Measurements from ENCODE around the gene PLCD1. TPM values are rescaled to one million over a fixed set of nuclear protein-coding genes. Genes with fewer than 3 reads are reported as not detected.
"Not testable (repeated sequence)": the region's sequence is repeated elsewhere in the genome, so short reads cannot be mapped to it uniquely, and the experiment has no call there.

The PLCD1 gene
- polyA plus RNA-seq, 3 donors = 20.2 to 23.5 (median 23.1) TPM

DNA sequence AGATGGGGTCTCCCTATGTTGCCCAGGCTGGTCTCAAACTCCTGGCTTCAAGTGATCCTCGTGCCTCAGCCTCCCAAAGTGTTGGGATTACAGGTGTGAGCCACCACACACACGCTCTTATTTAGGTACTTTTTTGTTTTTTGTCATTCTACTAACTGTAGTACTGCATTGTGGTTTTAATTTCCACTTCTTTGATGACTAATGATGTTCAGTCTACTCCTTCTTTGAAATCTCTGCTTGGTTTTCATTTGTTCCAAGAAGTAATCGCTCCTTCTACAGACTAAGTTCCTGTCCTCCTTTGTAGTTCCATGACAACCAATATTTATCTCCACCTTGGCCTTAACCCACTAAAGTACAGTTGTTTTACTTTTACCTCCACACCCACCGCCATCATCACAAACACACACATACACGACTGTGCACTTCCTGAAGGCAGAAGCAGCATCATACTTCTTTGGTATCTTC, 9.0 kb upstream of the PLCD1 start:
- no peak for DNase-seq (ENCODE audit: low read depth in 3 of 3, low spot score in 2 of 3)

DNA sequence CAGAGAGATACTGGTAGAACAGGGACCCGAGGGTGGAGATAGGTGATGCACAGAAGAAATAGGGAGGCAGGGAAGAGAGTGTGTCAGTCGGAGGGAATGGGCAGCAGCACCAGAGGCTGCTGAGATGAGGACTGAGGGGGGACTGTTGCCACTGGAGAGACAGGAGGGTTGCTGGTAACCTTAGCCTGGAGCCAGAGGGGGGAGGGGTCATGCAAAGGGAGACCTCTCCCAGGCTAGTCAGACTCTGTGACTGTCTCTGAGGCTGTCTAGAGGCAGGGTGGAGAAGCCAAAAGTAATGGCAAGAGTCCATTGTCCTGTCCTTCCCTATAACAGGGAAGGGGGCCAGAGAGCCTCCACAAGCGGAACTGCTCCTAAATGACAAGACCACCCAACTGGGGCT, 7.5 kb upstream of the PLCD1 start:
- DNase-seq (ENCODE audit: low read depth in 3 of 3, low spot score in 2 of 3) = no peak

GRCh38 chr3:38036286-38036685, 6.8 kb upstream of the PLCD1 start:
- no peak for DNase-seq (ENCODE audit: low read depth in 3 of 3, low spot score in 2 of 3)

- DNase-seq (ENCODE audit: low read depth in 3 of 3, low spot score in 2 of 3) = not testable (repeated sequence)
Observed at GRCh38 chr3:38034335-38034734, 4.9 kb upstream of the PLCD1 start.

GRCh38 chr3:38033586-38033985, 4.1 kb upstream of the PLCD1 start:
- DNase-seq (ENCODE audit: low read depth in 3 of 3, low spot score in 2 of 3) = not testable (repeated sequence)

- DNase-seq (ENCODE audit: low read depth in 3 of 3, low spot score in 2 of 3) = no peak
Observed at GRCh38 chr3:38032328-38032865, 3.0 kb upstream of the PLCD1 start.

- no peak for DNase-seq (ENCODE audit: low read depth in 3 of 3, low spot score in 2 of 3)
Observed at GRCh38 chr3:38031022-38031994, 1.9 kb upstream of the PLCD1 start.

- DNase-seq (ENCODE audit: low read depth in 3 of 3, low spot score in 2 of 3) = no peak
Observed at GRCh38 chr3:38030126-38031021, 932 bp upstream of the PLCD1 start.

- no peak for DNase-seq (ENCODE audit: low read depth in 3 of 3, low spot score in 2 of 3)
Observed at GRCh38 chr3:38028621-38029361, 651 bp downstream of the PLCD1 start.

GRCh38 chr3:38027466-38028465, 1.7 kb downstream of the PLCD1 start:
- DNase-seq (ENCODE audit: low read depth in 3 of 3, low spot score in 2 of 3) = no peak

- DNase-seq (ENCODE audit: low read depth in 3 of 3, low spot score in 2 of 3) = no peak
Observed at GRCh38 chr3:38026856-38027255, 2.6 kb downstream of the PLCD1 start.

DNA sequence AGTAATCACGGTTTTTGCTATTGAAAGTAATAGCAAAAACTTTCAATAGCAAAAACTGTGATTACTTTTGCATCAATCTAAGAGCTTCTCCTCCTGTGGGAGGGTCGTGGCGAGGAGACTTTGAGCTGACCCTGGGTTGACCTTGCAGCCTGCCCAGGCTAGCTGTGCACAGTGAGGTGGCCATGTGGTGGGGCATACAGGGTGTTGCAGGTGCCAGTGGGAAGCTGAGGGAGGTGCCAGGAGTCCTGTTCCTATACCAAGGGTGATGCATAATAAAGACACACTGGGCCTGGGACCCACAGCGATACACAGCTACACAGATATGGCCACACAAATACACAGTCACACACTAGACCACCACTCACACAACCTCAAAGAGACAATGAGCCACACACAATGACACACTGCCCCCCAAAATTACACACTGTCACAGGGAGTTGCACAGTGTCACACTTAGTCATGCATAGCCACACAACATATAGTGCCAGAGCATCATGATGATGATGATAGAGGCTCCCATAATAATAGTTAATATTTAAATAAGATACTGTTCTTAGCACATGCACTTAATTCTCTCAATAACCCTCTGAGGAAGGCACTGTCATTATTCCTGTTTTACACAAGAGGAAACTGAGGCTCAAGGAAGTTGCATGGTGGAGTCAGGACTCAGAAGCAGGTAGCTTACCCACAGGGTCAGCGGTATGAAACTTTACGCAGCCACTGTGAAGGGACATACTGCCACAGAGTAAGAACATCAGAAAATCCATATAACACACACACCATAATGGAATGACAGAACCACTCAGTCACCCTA, 6.3 kb downstream of the PLCD1 start:
- no peak for DNase-seq (ENCODE audit: low read depth in 3 of 3, low spot score in 2 of 3)

DNA sequence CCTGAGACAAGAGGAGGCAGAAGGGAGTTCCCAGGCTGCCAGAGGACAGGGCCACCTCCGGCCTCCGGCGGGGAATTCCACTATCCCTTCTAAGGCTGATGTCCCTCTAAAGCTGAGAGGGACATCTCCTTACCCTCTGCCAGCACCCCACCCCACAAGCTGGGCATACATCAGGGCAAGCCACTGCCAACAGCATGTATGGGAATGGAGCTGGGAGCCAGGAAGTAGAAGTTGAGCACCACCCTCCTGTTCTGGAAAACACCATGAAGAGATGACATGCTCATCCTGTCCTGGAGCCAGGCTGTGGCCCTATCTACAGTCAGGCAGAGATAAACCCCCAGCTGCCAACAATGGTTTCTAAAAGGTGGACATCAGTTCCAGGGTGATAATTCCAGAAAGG, 7.1 kb downstream of the PLCD1 start:
- no peak for DNase-seq (ENCODE audit: low read depth in 3 of 3, low spot score in 2 of 3)

- no peak for DNase-seq (ENCODE audit: low read depth in 3 of 3, low spot score in 2 of 3)
Observed at GRCh38 chr3:38021196-38021595, 8.2 kb downstream of the PLCD1 start.

DNA sequence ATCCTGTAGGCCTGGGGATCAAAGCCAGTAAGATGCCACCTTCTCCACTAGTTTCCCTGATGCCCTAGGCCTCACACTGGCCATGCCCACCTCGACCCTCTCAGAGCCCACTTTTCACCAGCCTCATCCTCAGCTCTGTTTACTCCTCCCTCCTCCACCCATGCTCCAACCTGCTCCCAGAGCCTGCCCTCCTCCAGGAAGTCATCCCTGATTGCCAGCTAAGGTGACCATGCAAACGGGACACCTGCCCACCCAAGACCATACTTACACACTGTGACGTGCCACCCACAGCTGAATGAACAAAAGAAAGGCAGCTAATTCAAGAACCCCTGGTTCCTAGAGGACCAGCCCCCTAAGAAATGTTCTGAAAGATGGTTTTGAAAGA, 9.1 kb downstream of the PLCD1 start:
- DNase-seq (ENCODE audit: low read depth in 3 of 3, low spot score in 2 of 3) = no peak

- no peak for DNase-seq (ENCODE audit: low read depth in 3 of 3, low spot score in 2 of 3)
Observed at GRCh38 chr3:38019658-38020341, 9.6 kb downstream of the PLCD1 start.
